ENCODE results near the gene FAM222B.
"Not testable (repeated sequence)": the region's sequence is repeated elsewhere in the genome, so short reads cannot be mapped to it uniquely, and the experiment has no call there.

FAM222B gene

DNA sequence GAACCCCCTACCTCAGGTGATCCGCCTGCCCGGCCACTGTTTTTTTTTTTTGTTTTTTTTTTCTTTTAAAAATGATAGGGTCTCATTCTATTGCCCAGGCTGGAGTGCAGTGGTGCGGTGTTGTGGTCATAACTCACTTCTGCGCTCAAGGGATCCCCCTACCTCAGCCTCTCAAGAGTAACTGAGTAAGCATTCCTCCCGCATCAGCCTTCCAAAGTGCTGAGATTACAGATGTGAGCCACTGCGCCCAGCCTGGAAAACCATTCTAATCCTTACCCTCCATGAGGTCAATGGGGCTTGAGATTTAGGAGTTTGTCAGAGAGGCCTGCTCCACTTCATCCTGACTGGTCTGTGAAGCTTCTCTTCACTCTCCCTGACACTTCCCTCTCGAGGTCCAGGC is 24.7 kb upstream of the FAM222B start:
- no peak for DNase-seq

DNA sequence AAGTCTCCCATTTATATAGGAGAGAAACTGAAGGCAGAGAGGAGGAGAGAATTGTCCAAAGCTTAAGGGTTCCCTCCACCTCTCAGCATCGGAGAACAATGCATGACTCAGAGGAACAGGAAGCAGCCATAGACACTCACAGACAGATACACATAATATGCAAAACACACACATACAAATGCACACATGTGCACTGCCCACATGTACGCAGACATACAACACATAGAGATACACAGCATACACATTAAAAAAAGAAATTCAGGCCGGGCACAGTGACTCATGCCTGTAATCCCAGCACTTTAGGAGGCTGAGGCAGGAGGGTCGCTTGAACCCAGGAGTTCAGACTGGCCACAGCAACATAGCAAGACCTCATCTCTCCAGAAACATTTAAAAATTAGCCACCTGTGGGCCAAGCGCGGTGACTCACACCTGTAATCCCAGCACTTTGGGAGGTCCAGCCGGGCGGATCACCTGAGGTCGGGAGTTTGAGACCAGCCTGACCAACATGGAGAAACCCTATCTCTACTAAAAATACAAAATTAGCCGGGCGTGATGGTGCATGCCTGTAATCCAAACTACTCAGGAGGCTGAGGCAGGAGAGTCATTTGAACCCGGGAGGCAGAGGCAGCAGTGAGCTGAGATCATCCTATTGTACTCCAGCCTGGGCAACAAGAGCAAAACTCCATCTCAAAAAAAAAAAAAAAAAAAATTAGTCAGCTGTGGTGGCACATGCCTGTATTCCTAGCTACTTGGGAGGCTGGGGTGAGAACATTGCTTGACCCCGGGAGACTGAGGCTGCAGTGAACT is 23.6 kb upstream of the FAM222B start:
- DNase-seq = no peak

DNA sequence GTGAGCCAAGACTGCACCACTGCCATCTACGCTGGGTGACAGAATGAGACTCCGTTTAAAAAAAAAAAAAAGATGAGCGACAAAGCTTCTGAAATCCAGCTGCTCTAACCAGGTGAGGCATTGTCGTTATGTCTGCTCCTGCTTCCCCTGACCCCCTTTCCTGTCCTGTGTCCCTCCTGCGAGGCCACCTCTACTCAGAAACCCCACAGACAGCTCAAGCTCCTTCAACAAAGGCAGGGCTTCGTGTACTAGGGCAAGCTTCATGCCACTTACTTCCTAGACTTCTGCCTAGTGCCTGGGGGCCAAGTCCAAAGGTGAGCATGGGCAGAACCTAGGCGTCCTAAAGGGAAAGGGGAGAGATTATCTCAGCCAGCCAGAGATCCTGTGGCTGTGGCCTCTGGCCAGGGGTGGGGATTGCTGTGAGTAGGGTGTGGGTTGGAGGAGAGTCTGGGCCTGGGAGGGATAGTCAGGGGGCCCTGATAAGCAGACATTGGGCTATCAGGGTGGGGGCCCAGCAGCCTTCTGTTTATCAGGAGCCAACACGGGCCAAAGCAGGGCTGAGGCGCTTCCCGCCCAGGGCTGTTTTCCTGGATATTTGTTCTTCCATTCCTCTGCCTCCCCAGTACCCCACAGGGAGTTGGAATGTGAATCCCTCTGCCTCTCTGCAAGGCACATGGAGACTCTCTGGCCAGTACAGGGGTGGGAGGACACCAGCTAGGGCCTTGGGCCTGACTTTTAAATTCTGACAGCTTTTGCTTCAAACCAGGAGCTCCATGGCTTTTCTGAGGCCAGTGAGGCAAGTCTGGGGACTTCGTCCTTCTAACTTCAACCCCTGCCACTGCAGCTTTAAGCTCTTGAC is 22.6 kb upstream of the FAM222B start:
- no peak for DNase-seq

DNA sequence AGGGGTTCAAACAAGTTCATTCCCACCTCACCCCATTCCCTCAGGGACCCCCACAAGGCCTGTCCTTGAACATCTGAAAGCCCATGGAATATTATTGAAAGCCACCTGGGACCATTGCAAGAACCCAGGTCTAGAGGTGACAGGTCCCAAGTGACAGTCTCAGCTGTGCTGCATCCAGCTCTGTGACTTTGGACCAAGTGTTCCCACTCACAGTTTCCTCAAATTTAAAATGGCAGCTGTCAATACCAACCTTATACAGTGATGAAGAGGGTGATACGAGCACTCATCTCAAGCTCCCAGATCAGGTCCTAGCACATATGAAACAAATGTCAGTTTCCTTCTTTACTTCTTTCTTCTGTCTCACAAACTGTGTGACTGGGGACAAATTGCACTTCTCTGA is 21.4 kb upstream of the FAM222B start:
- DNase-seq = no peak

DNA sequence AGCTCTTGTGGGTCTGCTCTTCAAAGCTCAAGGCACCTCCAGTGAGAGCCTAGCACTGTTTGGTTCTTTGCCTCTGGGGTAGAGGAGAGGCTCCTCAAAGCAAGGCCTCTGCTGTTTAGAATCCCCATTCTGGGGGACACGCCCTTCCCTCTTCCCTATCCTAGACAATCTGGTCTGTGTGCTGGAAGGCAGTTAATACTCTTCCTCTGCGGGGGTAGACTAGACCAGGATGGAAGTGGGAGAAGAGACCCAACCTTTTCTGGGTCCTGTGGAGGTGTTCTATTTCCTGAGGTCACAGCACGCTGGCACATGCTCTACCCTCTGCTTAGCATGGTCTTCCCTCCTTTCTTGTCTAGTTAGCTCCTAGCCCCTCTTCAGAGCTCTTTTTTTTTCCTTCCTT is 20.0 kb upstream of the FAM222B start:
- DNase-seq = no peak

DNA sequence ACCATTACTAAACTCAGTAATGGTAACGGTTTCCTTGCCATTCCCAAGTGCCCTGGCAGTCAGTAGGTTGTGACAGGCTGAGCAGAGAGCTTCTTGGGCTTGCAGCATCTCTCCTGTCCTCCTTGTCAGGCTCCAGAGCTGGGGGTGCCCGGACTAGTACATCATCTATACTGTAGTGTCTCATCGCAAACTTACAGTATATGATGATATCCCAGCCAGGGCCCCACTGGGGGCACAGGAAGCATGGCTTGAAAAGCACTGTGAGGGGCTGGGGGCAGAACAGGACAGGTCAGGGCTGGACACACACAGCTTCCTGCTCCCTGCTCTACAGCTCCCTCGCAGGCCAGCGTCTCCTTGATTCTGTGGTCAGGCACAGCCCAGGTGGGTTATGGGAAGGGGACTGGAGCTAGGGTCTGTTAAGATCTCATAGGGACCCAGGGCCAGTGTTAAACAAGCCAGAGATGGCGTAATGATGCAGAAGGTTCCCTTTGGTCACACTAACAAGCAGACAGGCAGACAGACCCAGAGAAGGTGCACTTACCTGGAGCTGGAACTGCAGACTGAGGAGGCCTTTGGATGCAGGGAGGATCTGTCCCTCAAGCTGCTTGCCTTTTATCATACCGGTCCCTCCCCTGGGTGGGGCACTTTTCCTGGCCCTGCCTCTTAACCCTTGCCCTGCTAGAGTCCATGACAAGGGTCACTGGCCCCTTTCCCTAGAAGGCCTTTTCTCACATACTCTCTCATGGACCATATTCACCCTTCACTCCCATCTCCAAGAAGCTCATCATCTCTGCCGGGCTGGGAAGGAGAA is 19.0 kb upstream of the FAM222B start:
- DNase-seq = no peak

DNA sequence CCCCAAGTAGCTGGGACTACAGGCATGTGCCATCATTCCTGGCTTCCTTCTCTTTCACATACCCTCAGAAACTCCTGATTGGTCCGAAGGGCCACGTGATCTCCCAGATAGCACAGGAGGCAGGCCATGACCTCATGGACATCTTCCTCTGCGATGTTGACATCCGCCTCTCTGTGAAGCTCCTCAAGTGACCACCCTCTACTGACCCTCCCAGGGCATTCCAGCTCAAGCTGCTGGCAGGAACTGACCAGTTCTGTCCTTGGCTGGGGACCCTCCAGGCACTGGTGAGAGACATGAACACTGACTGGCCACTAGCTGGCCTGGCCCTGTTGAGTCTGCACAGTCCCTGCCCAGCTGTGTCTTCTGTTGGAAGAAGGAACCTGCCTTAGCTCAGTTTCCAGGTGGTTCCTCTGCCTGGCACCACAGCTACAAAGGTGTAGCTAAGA is 17.8 kb upstream of the FAM222B start:
- DNase-seq = no peak

DNA sequence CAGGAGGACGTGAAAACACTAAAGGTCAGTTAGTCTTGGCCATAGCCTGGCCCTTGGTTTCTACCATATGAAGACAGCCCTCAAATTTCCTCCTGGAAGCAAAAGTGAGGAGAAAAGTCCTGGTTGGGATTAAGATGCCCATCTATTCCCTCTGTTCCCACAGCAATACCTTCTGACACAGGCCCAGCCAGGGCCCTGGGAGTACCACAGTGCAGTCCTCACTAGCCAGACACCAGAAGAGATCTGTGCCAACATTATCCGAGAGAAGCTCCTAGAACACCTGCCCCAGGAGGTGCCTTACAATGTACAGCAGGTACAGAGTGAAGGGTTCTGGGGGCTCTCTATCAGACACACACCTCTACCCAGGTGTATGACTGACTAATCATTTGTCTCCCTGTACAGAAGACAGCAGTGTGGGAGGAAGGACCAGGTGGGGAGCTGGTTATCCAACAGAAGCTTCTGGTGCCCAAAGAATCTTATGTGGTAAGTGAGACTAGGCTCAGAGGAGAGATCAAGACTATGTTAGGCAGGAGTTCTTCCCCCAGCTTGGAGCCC is 16.3 kb upstream of the FAM222B start:
- DNase-seq = no peak

DNA sequence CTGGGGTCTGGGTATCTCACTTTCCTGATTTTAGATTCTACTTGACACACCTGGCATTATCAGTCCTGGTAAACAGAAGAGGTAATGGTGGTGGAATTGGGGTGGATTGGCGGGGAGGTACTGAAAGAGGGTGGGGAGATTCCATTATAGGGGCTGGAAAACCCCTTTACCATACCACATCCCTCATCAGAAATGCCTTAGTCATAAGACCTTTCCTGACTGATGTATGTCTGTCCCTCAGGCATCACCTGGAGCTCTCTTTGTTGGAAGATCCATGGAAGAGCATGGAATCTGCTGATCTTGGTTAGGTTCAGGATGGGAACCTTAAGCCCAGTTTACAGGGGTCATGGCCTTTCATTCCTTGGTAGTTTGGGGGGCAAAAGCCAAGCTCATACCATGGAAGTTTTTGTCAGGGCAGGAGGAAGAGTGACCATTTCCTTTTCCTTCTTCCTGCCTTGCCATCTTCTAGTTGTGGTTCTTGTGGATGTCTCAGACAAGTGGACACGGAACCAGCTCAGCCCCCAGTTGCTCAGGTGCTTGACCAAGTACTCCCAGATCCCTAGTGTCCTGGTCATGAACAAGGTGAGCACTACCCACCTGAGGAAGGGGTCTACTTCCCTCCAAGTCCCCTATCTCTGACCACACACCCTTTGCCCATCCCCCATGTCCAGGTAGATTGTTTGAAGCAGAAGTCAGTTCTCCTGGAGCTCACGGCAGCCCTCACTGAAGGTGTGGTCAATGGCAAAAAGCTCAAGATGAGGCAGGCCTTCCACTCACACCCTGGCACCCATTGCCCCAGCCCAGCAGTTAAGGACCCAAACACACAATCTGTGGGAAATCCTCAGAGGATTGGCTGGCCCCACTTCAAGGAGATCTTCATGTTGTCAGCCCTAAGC is 15.6 kb upstream of the FAM222B start:
- DNase-seq = no peak

DNA sequence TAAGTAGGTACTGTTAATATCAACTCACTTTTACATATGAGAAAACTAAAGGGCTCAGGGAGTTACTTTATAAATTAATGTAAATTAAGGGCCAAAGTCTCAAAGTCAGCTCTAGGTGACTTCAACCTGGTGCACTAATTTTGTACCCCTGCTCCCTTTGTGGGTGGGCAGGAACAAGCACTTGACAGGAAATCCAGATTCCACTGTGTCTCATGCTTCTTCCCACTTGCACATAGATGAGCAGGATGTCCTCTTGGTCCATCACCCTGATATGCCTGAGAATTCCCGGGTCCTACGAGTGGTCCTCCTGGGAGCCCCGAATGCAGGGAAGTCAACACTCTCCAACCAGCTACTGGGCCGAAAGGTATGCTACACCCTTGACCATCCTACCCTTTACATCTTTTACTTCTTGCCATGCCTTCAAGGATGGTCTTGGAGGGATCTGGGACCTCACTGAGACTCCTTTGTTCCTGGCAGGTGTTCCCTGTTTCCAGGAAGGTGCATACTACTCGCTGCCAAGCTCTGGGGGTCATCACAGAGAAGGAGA is 13.5 kb upstream of the FAM222B start:
- DNase-seq = no peak

DNA sequence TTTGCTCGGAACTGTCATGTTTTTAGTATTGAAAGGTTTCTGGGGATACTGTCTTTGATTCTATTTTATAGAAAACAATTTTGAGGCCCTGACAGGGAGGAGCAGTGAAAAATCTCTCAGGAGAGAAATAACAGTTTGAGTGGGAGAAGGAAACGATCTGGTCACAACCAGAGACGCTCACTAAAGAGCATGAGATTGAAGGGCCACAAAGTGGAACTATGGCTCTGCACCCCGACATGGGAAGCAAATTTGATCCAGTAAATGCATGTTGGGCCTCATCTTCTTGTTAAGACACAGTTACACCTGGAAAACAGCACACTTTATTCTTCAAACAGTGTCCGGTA is 12.7 kb upstream of the FAM222B start:
- DNase-seq = no peak

DNA sequence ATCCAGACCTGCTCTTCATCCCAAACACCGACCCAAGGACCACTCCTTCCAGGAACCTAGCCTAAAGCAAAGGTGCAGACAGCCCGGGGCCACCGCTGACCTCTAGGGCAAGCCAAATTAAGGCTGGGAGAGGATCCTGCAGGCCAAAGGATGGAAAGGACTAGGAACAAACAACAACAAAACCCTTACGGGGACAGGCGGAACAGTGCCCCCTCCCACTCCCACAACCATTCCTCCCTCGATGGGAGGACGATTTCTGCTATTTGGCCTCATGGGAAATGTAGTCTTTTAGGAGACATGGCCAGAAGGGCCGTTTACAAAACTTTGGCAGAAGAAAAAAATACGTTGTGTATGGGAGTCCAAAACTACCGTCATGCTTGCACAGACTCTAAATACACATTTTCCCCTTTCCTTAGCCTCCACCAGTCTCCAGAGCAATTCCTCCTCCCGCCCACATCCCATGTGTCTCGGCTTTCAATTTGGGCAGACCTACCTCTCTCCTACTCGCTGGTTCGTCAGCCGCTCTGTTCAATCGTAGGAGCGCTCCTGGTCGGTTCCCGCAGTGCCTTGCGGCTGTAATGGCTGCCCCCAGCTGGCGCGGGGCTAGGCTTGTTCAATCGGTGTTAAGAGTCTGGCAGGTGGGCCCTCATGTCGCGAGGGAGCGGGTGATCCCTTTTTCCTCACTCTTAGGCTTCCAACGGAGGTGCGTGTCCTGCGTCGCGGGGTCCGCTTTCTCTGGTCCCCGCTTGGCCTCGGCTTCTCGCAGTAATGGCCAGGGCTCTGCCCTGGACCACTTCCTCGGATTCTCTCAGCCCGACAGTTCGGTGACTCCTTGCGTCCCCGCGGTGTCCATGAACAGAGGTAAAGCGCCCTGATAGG is 12.1 kb upstream of the FAM222B start, which contains the start of gene ERAL1:
Gene ERAL1 (plus strand): TSS at position 560 of the 879 bp plus-strand sequence. CDS start 19 bp downstream, at position 579.
- DNase-seq = peak; percentile 57

DNA sequence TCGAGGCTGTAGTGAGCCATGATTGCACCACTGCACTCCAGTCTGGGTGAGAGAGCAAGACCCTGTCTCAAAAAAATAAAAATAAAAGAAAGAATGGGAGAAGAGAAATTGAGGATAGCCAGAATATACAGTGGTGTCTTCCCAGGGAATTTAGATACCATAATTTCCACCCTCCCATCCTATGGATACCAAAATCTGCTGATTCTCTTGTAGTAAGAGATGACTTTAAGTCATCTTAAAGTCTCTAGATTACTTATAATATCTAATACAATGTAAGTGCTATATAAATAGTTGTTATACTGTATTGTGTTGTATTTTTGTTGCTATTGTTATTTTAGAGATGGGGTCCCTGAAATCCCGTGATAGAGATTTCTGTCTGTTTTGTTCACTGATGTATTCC is 10.7 kb upstream of the FAM222B start:
- no peak for DNase-seq

DNA sequence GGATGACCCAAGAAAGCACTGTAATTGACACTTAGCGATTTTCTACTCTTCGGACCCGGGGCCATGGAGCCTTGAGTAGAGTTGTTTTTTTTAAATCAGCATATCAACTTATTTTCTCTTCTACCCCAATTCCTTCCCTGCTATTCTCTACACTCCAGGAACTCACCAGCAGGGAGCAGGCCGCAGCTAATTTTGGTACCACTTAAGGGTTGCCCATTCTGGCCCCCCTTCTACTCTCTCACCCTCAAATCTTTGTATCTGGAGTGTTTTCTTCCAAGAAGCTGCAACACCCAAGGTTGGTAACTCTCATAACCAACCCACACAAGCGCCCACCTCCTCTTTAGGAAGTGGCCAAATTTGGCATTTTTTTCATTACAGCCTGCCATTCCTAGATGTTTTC is 6.7 kb upstream of the FAM222B start:
- DNase-seq = no peak

DNA sequence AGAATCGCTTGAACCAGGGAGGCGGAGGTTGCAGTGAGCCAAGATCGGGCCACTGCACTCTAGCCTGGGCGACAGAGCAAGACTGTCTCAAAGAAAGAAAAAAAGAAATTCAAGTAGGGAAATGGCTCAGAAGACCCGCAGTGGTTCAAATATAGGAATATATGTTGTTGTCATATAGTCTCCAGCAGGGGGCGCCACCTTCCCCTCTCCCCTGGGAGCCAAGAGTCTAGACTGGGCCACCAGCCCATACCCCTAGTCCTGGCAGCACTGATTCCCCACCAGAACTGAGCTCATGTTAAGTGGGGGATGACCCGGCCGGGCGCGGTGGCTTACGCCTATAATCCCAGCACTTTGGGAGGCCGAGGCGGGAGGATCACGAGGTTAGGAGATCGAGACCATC is 6.1 kb upstream of the FAM222B start:
- DNase-seq = not testable (repeated sequence)

DNA sequence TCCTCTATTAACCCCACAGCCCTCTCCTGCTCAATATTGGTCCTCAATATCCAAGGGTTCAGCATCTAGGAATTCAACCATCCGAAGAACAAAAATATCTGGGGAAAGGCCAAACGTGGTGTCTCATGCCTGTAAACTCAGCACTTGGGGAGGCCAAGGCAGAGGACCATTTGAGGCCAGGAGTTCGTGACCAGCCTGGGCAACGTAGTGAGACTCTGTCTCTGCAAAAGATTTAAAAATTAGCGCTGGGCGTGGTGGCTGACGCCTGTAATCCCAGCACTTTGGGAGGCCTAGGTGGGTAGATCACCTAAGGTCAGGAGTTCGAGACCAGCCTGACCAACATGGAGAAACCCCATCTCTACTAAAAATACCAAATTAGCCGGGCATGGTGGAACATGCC is 4.1 kb upstream of the FAM222B start:
- DNase-seq = not testable (repeated sequence)

DNA sequence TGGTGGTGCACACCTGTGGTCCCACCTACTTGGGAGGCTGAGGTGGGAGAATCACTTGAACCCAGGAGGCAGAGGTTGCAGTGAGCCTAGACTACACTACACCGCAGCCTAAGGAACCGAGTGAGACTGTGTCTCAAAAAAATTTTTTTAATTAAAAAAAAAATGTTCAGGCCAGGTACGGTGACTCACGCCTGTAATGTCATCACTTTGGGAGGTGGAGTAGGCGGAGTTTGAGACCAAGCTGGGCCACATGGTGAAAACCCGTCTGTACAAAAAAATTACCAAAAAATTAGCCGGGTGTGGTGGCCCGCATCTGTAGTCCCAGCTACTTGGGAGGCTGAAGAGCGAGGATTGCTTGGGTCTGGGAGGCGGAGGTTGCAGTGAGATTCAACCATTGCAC is 3.6 kb upstream of the FAM222B start:
- DNase-seq = no peak

DNA sequence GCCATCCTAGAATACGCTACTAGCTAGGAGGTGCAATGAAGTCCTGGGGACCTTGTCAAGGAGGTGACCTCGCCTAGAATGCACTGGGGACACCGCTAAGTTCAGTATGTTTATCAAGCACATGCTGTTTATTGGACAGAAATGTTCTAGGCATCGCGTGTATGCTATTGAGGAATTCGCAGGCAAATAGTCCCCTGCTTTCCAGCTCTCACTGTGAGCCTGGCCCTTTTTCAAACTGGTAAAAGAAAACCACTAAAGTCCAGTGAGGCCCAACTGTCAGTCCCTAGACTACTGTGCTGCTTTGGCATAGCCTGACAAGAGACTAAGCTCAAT is 1.2 kb upstream of the FAM222B start:
- DNase-seq = no peak

DNA sequence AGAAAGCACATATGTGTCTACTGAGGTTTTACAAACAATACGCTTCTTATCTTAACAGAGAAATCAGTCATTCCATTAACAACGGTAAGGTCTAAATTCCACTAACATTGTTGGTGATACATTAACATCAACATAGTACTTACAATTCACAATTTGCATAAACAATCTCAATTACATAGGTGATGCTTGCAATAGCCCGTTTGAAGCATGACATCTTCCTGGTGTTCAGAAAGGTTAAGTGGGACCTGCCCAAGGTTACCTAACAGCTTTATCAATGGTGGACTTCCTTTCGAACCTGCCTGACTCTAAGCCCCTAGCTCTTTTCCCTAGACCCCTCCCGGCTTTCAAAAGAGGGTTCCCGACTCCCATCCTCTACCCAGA is 699 bp downstream of the FAM222B start:
- no peak for DNase-seq

DNA sequence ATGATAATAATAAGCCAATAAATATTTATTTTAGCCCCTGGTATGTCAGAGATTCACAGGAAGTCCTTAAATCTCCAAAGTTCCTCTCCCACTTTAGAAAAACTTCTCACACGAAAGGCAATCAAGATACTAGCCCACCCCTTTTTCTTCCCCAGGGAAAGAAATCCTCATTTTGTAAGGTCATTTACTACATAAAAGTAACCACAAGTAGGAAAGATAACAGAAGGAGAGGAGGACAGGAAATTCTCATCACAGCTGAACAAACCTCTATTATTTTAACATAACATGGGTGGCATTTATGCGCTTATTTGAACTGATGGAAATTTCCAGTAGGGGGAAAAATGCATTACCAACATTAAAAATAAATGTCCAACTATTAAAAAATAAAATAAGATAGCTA is 3.4 kb downstream of the FAM222B start:
- no peak for DNase-seq

DNA sequence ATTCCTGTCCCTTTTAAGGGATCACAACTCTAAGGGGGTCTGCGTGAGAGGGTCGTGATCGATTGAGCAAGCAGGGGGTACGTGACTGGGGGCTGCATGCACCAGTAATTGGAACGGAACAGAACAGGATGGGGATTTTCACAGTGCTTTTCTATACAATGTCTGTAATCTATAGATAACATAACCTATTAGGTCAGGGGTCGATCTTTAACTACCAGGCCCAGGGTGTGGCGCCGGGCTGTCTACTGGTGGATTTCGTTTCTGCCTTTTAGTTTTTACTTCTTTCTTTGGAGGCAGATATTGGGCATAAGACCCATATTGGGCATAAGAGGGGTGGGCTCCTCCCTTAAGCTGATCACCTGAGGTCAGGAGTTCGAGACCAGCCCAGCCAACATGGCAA is 6.0 kb downstream of the FAM222B start:
- DNase-seq = not testable (repeated sequence)
